GM19463 (cell line): Measurements from ENCODE around the gene PROM1.

ENCODE experiments used
- ATAC-seq: cut with Tn5 transposase; IDR thresholded peaks from one replicate; pipeline ENCODE4 v1.9.1; 2021; ENCODE audit warnings: mild to moderate bottlenecking, moderate library complexity; ENCODE audit not compliant: unreplicated experiment

Gene PROM1

GRCh38 chr4:15953625-15954024 lies 130.2 kb downstream of the PROM1 start:
- ATAC-seq = no peak

- no peak for ATAC-seq
Observed at GRCh38 chr4:15951781-15952180, 132.0 kb downstream of the PROM1 start.

GRCh38 chr4:15948826-15949225 lies 135.0 kb downstream of the PROM1 start:
- no peak for ATAC-seq

- ATAC-seq = no peak
Observed at GRCh38 chr4:15947684-15948083, 136.1 kb downstream of the PROM1 start.

- no peak for ATAC-seq
Observed at GRCh38 chr4:15945516-15945915, 138.3 kb downstream of the PROM1 start.

- ATAC-seq = no peak
Observed at GRCh38 chr4:15944895-15945294, 138.9 kb downstream of the PROM1 start.

- no peak for ATAC-seq
Observed at GRCh38 chr4:15942283-15942682, 141.5 kb downstream of the PROM1 start.

GRCh38 chr4:15938640-15939039 lies 145.2 kb downstream of the PROM1 start, which contains the start of gene FGFBP1:
FGFBP1 (minus strand) TSS chr4:15938740; CDS start chr4:15936632, 2,108 bp downstream.
- no peak for ATAC-seq

GRCh38 chr4:15938182-15938581 lies 145.6 kb downstream of the PROM1 start:
- ATAC-seq = no peak

GRCh38 chr4:15936495-15936894 lies 147.3 kb downstream of the PROM1 start:
- no peak for ATAC-seq

- no peak for ATAC-seq
Observed at GRCh38 chr4:15935504-15936402, 148.1 kb downstream of the PROM1 start.

GRCh38 chr4:15934259-15934658 lies 149.6 kb downstream of the PROM1 start:
- no peak for ATAC-seq

- ATAC-seq = no peak
Observed at GRCh38 chr4:15931451-15932210, 152.2 kb downstream of the PROM1 start.

- ATAC-seq = no peak
Observed at GRCh38 chr4:15930314-15930713, 153.5 kb downstream of the PROM1 start.

GRCh38 chr4:15929540-15929939 lies 154.3 kb downstream of the PROM1 start:
- ATAC-seq = no peak

- ATAC-seq = no peak
Observed at GRCh38 chr4:15928883-15929282, 154.9 kb downstream of the PROM1 start.

GRCh38 chr4:15926486-15926885 lies 157.3 kb downstream of the PROM1 start:
- ATAC-seq = no peak

- ATAC-seq = no peak
Observed at GRCh38 chr4:15925830-15926229, 158.0 kb downstream of the PROM1 start.

- ATAC-seq = no peak
Observed at GRCh38 chr4:15921592-15921932, 162.3 kb downstream of the PROM1 start.

GRCh38 chr4:15920723-15921591 lies 162.9 kb downstream of the PROM1 start:
- ATAC-seq = no peak

GRCh38 chr4:15918484-15919129 lies 165.2 kb downstream of the PROM1 start:
- ATAC-seq = no peak
